Stimulated activated memory B cell treated with anti-CD40 and anti-IgM and Interleukin-4, amounts not matched to agents 10 μg/mL and 1 μg/mL and 100 μg/mL, for 72 hours (primary cell): ENCODE results near the gene NKX6-2.
"Not testable (repeated sequence)": the region's sequence is repeated elsewhere in the genome, so short reads cannot be mapped to it uniquely, and the experiment has no call there.

Source experiments
- ATAC-seq: fragments of 150-1000 bp; cut with Tn5 transposase; 2 replicates; pipeline ENCODE4 v1.10.0; 2021
- H3K27ac Mint-ChIP-seq: one replicate; pipeline ENCODE4 v1.8.0; 2022; ENCODE audit warnings: mild to moderate bottlenecking, mixed read lengths
- H3K27me3 Mint-ChIP-seq: one replicate; pipeline ENCODE4 v1.8.0; 2022; ENCODE audit warnings: mixed read lengths
- H3K36me3 Mint-ChIP-seq: one replicate; pipeline ENCODE4 v1.8.0; 2022; ENCODE audit warnings: mixed read lengths
- H3K4me1 Mint-ChIP-seq: one replicate; pipeline ENCODE4 v1.8.0; 2022; ENCODE audit warnings: mixed read lengths
- H3K4me3 Mint-ChIP-seq: one replicate; pipeline ENCODE4 v1.8.0; 2022; ENCODE audit warnings: mild to moderate bottlenecking, moderate library complexity, mixed read lengths
- H3K9me3 Mint-ChIP-seq: one replicate; pipeline ENCODE4 v1.8.0; 2022; ENCODE audit warnings: mixed read lengths

NKX6-2 gene

DNA sequence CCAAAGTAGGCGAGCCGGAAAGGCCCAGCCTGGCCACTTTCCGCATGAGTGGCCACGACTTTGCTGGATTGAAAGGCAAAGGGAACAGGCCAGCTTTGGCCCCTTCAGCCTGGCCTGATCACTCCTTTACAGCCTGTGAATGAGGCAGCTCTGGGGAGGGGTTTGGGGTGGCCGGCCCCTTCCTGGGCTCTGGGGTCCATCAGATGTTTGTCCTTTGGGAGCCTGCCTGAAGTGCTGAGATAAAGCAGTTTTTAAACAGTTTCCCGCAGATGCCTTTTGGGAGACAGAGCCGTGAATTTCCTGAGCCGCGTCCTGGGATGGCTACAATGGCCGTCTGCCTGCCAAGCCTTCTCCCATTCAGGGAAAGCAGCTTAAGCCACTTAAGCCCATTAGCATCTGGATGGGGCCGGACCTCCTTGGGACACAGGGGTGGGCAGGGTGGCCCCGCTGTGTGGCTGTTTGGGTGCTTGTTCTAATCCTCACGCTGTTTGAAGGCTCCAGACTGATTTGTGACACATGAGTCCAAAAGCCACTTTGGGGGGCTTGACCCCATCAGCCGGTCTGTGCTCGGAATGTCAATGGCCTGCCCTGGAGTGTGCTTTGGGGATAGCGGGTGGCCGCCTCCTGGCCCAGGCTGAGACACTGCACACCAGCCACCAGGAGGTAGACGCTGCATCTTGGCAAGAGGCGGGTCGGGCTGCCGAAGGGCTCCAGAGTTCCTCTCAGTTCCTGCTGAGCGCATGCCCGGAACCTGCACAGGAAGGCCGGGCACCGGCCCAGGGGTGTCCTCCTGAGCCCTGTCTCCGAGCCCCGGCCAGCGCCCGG lies 38.9 kb downstream of the NKX6-2 start:
- Mint-ChIP-seq H3K27ac (no peak overlapping the region), H3K4me1 (no peaks in the 10 kb centered on the region), H3K9me3 (no peaks in the 10 kb centered on the region), H3K27me3 (no peaks in the 10 kb centered on the region), H3K36me3 (peaks cover 29% of the 10 kb centered on the region), H3K4me3 (no peak overlapping the region)
- ATAC-seq, result no peak

DNA sequence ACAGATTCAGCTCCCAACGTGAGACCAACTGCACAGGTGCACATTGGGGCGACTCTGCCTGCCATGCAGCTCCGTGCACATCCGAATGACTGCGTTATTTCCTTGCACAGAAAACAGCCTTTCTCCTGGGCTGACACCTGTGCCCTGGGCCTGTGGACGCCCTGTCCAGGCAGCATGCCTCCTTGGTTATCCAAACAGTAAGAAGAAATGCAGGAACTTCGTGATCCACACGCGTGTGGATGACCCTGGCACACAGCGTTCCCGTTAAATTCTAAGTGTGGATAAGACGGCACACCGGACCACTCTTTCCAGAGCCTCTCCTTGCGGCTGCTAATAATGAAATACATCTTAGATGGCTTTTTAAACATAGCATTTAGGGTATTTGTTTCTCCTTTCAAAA lies 39.6 kb downstream of the NKX6-2 start:
- H3K27me3 Mint-ChIP-seq, result no peaks in the 10 kb centered on the region
- H3K4me3 Mint-ChIP-seq, result no peak overlapping the region
- no peaks in the 10 kb centered on the region for H3K4me1 Mint-ChIP-seq
- no peaks in the 10 kb centered on the region for H3K9me3 Mint-ChIP-seq
- no peak for ATAC-seq
- peaks cover 26% of the 10 kb centered on the region for H3K36me3 Mint-ChIP-seq
- no peak overlapping the region for H3K27ac Mint-ChIP-seq

DNA sequence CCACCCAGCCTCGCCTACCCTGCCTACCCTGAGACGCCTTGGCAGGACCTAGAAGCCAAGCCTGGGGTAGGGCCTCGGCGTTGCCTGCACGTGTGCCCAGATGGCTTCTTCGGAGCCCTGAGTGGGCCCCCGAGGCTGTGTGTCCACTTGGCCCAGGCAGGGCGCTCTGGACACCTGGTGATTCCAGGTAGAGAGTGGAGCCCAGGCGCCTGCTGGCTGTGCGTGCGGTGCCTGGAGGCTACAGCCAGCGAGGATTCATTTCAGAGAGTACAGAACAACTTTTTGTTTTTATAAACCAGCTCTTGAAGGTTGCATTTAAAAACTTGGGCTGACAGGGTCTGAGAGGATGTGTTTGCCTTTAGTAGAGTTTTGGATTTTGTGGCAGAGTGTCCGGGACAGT lies 40.0 kb downstream of the NKX6-2 start:
- no peak overlapping the region for H3K4me3 Mint-ChIP-seq
- peaks cover 24% of the 10 kb centered on the region for H3K36me3 Mint-ChIP-seq
- H3K27ac Mint-ChIP-seq, result no peak overlapping the region
- H3K9me3 Mint-ChIP-seq, result no peaks in the 10 kb centered on the region
- no peaks in the 10 kb centered on the region for H3K27me3 Mint-ChIP-seq
- ATAC-seq, result no peak
- no peaks in the 10 kb centered on the region for H3K4me1 Mint-ChIP-seq

DNA sequence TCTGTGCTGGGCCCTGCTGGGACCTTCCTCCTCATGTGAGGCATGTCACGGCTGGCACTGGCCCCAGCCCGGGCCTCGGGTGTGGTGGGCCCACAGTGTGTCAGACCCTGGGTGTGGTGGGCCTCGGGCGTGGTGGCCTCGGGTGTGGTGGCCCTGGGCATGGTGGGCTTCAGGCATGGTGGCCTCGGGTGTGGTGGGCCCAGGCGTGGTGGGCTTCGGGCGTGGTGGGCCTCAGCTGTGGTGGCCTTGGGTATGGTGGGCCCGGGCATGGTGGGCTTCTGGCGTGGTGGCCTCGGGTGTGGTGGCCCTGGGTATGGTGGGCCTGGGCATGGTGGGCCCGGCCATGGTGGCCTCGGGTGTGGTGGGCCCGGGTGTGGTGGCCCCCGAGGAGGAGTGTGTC lies 40.4 kb downstream of the NKX6-2 start:
- Mint-ChIP-seq H3K36me3 (peaks cover 23% of the 10 kb centered on the region), H3K4me3 (no peak overlapping the region), H3K9me3 (no peaks in the 10 kb centered on the region), H3K27me3 (no peaks in the 10 kb centered on the region), H3K27ac (no peak overlapping the region), H3K4me1 (no peaks in the 10 kb centered on the region)
- ATAC-seq, result peak; percentile 45

DNA sequence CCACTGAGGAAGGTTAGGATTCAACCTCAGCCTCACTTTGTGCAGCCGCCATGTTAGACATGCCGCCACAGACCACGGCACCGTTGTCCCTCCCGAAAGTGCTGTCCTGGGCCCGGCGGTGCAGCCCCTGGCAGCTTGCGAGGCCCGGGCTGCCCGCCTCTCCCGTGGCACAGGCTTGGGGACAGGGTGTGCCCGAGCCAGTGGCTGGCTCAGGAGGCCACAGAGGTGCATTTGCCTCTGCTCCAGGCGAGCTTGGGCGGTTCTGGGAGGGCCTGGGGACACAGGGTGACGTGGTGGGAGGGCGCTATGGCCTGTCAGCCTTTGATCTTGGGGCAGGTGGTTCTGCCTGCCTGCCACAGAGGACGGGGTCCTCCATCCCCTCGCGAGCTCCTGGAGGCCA lies 41.1 kb downstream of the NKX6-2 start:
- no peak overlapping the region for H3K4me3 Mint-ChIP-seq
- H3K9me3 Mint-ChIP-seq, result no peaks in the 10 kb centered on the region
- no peaks in the 10 kb centered on the region for H3K27me3 Mint-ChIP-seq
- ATAC-seq, result no peak
- H3K27ac Mint-ChIP-seq, result no peak overlapping the region
- H3K36me3 Mint-ChIP-seq, result peaks cover 17% of the 10 kb centered on the region
- no peaks in the 10 kb centered on the region for H3K4me1 Mint-ChIP-seq

DNA sequence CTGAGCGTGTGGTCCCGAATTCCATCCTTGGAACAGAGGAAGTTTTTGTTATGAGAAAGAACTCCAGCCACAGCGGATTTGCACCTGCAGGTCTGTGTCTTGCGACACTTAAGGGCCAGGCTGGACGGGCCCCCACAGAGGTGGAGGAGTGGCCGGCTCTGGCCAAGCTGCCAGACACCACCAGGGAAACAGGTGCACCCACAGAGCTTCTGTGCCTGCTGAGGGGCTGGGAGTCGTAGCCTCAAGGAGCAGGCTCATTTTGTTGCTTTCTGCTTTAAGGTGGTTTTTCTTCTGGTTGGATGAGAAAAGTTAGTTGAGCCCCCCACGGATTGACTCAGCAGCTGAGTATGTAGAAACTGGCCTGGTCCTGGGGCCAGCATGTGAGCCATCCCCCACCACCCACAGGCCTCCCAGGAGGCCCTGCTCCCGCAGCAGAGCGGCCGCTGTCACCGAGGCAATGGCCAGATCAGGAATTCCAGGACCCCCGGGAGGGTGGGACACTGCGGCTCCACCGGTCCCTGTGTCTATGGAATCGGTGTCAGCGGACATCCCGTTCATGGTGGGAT lies 41.9 kb downstream of the NKX6-2 start:
- H3K9me3 Mint-ChIP-seq, result no peaks in the 10 kb centered on the region
- peaks cover 18% of the 10 kb centered on the region for H3K36me3 Mint-ChIP-seq
- no peak overlapping the region for H3K4me3 Mint-ChIP-seq
- H3K4me1 Mint-ChIP-seq, result no peaks in the 10 kb centered on the region
- no peak for ATAC-seq
- no peaks in the 10 kb centered on the region for H3K27me3 Mint-ChIP-seq
- H3K27ac Mint-ChIP-seq, result no peak overlapping the region

DNA sequence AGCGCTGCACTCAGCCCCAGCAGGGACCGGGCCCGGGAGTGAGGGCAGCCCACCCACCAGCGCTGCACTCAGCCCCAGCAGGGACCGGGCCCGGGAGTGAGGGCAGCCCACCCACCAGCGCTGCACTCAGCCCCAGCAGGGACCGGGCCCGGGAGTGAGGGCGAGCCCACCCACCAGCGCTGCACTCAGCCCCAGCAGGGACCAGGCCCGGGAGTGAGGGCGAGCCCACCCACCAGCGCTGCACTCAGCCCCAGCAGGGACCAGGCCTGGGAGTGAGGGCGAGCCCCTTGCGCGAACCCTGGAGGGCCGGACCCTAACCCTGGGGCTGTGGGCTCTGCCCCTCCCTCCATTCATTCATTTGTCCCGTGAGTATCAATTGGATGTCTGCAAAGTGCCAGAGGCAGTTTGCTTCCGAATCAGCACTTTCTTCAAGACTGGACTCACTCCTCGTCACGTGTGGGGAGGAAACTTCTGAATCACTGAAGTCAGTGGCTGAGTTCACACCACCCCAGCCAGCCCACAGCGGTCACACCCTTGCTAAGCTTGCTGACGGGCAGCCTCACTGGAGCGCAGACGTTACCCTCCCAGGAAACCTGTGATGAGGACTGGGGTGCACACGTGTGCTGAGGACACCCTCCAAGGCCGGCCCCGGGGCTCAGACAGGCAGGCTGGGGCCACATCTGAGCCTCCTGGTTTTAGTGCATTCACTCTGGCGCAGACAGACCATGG lies 42.6 kb downstream of the NKX6-2 start:
- H3K27ac Mint-ChIP-seq, H3K4me3 Mint-ChIP-seq, ATAC-seq, H3K9me3 Mint-ChIP-seq, H3K4me1 Mint-ChIP-seq, H3K27me3 Mint-ChIP-seq: not testable (repeated sequence)
- peaks cover 23% of the 10 kb centered on the region for H3K36me3 Mint-ChIP-seq

DNA sequence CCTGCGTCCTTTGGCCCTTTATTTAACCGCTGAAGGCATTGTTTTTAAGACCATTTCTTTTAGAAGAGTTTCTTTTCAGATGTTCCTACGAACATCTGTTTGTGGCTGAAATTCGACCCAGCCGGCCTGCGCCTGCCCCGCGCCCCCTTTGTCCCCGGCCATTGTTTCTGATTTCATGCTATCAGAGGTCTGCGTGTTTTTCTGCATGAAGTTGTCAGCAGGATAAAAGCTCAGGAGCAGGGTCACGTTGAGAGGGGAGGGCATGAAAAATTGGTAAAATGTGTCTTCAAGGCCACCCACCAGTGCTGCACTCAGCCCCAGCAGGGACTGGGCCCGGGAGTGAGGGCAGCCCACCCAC lies 43.1 kb downstream of the NKX6-2 start:
- ATAC-seq, result no peak
- Mint-ChIP-seq H3K36me3 (peaks cover 24% of the 10 kb centered on the region), H3K27ac (no peak overlapping the region), H3K9me3 (no peaks in the 10 kb centered on the region), H3K4me1 (no peaks in the 10 kb centered on the region), H3K27me3 (no peaks in the 10 kb centered on the region), H3K4me3 (no peak overlapping the region)

DNA sequence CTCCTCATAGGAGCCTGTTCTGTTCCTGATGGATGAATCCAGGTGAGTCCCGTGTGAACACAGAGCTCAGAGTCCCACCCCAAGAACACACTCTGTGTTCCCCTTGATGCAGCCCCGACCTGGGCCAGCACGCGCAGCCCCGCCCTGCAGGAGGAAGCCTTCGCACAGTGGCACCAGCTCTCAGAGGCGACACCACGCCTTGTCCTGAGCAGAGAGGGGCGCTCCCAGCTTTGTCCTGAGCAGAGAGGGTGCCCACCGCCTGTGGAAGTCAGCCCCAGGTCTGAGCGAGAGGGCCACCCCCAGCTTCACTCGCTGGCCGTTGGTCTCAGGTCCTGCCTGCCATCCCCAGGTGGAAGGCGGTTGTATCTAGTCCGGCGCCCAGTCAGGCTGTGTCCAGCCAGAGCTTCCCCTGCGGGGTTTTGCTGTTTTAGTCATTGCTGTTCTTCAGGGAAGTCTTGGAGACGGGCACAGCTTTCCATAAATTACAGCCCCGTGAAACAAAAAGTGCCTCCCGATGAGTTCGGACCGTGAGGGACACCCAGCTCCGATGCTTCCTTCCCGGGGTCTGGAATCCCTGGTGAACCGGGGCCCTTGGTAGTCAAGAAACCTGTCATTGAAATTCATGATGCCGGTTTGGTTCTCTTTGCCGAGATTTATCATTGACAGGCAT lies 43.6 kb downstream of the NKX6-2 start:
- no peaks in the 10 kb centered on the region for H3K9me3 Mint-ChIP-seq
- H3K27ac Mint-ChIP-seq, result no peak overlapping the region
- no peak for ATAC-seq

DNA sequence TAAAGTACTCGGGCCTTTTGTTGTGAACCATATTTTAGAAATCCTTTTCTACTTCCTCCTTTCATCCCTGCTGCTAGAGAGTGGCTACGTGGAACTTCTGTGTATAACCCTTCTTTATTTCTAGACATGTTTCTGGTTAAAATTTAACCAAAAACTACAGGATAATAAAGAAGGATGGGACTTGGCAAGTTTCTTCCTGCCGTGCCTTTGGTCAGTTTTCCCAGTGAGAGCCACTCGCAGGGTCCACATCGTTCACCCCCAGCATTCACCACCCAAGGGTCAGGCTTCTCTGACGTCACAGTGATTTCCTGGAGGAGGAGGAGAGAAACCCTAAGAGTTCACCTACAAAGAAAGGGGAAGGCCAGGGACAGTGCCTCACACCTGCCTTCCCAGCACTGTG lies 45.4 kb downstream of the NKX6-2 start:
- no peak overlapping the region for H3K27ac Mint-ChIP-seq
- no peak for ATAC-seq
- no peaks in the 10 kb centered on the region for H3K4me1 Mint-ChIP-seq
- no peaks in the 10 kb centered on the region for H3K27me3 Mint-ChIP-seq
- H3K4me3 Mint-ChIP-seq, result no peak overlapping the region
- H3K9me3 Mint-ChIP-seq, result no peaks in the 10 kb centered on the region
- H3K36me3 Mint-ChIP-seq, result peaks cover 24% of the 10 kb centered on the region

More for the DNA sequence above, 43.6 kb downstream of the NKX6-2 start:
- Mint-ChIP-seq H3K27me3 (no peaks in the 10 kb centered on the region), H3K36me3 (peaks cover 24% of the 10 kb centered on the region), H3K4me1 (no peaks in the 10 kb centered on the region), H3K4me3 (no peak overlapping the region)

DNA sequence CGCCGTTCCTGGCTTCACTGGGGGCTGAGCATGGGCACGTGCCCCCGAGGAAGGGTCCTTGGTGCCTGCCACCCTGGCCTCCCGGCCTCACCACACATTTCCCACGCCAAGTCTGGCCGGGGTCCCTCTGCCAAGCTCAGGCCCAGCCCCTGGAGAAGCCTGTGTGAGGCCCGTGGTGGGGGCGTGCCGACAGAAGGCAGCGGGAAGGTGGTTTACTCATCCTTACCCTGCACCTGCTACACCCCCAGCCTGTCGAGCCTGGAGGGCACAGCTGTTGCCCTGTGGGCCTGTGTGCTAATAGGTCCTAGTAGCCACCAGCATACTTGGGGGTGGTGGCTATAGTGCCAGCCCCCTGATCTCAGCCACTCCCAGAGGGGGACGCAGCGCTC lies 46.7 kb downstream of the NKX6-2 start:
- Mint-ChIP-seq H3K4me1 (no peaks in the 10 kb centered on the region), H3K36me3 (peaks cover 24% of the 10 kb centered on the region), H3K27ac (no peak overlapping the region), H3K27me3 (no peaks in the 10 kb centered on the region), H3K9me3 (no peaks in the 10 kb centered on the region), H3K4me3 (no peak overlapping the region)
- ATAC-seq, result no peak

DNA sequence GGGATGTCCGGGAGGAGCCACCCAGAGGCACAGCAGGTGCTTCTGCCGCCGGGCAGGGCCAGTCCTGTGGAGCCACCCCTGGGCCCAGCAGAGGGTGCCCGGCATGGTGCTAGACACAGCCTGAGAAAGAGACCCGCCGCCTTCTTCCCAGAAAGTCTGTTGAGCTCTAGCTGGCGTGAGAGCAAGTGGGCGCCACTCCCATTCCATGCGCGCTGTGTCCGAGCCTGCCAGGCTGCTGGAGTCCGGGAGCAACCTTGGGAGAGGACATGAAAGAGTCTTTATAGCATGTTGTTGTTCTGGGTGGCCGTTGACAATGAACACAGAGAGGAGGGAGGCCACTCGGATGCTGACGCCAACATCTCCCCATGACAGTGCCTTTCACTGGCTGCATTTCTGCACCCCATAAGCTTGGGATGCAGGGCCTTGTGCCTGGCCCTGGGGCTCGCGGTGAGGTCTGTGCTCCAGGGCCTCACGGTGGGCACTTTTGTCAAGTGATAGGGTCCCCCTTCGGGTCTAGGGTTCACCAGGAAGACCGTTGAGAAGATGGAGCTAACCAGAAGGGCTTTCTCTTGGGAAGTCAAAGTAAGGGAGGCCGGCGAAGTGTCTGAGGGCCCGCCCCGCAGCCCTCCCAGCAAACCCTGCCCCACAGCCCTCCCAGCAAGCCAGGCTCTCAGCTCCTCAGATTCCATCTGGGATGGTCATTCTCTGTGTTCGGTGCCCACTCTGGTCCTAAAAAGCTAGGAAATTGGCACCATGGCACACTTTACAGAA lies 47.3 kb downstream of the NKX6-2 start:
- ATAC-seq, result no peak
- no peak overlapping the region for H3K27ac Mint-ChIP-seq

DNA sequence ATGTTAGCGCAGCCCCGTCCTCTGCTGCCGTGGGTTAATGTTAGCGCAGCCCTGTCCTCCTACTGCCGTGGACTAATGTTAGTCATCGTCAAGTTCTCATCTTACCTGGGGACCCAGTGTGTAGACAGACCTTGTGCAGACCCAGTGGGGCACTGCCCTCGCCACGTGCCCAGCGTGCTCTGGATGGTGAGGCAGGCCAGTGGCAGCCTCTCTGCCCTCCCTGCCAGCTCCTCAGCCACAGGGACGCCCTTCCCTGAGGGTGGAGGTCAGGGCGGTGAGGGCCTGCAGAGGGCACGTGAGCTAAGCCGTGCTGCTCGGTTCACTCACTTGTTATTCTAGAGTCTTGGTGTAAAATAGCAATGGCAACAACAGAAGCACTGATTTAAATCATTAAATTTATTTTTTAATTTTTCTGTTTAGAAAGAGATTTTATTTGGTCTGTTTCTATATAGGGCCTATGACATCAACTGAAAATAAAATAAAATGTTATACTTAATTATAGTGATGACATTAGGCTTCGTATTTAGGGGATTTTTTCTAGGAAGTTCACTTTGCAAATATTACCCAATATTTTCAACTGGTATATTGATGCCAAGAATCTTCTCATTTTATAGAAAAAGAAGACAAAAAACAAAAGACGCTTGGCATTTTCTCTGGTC lies 48.4 kb downstream of the NKX6-2 start:
- Mint-ChIP-seq H3K27me3 (no peaks in the 10 kb centered on the region), H3K4me1 (no peaks in the 10 kb centered on the region), H3K36me3 (peaks cover 24% of the 10 kb centered on the region), H3K9me3 (no peaks in the 10 kb centered on the region), H3K4me3 (no peak overlapping the region), H3K27ac (no peak overlapping the region)
- no peak for ATAC-seq

More for the DNA sequence above, 47.3 kb downstream of the NKX6-2 start:
- peaks cover 24% of the 10 kb centered on the region for H3K36me3 Mint-ChIP-seq
- H3K27me3 Mint-ChIP-seq, result no peaks in the 10 kb centered on the region
- H3K4me1 Mint-ChIP-seq, result no peaks in the 10 kb centered on the region
- H3K9me3 Mint-ChIP-seq, result no peaks in the 10 kb centered on the region
- no peak overlapping the region for H3K4me3 Mint-ChIP-seq

DNA sequence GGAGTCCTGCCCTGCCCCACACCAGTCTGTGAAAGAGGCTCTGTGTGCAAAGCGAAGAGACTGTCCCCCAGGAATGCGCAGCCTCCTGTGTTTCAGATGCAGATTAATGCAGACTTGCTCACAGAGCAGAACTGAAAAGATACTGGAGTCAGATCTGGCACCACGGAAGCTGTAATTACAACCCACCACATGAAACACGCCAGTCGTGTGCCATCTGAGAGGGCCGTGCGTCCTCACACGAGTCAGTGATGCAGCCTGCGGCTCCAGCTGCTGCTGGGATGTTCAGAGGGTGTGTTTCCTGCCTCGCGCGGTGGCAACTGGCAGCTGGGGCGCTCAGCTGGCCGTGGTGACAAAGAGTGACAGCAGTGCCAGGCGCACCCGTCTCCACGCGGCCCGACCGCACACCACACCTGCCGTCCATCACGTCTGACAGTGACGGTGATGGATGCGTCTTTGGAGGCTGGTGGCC lies 50.0 kb downstream of the NKX6-2 start:
- no peaks in the 10 kb centered on the region for H3K27me3 Mint-ChIP-seq
- H3K27ac Mint-ChIP-seq, result no peak overlapping the region
- H3K36me3 Mint-ChIP-seq, result peaks cover 21% of the 10 kb centered on the region
- ATAC-seq, result no peak
- no peaks in the 10 kb centered on the region for H3K9me3 Mint-ChIP-seq
- no peak overlapping the region for H3K4me3 Mint-ChIP-seq
- H3K4me1 Mint-ChIP-seq, result no peaks in the 10 kb centered on the region
